ENCODE results near the gene LTBP3. TPM values are rescaled to one million over a fixed set of nuclear protein-coding genes. Genes with fewer than 3 reads are reported as not detected.

Gene LTBP3
- total RNA-seq, 1 donor from 2014 or later = 22.5 TPM

GRCh38 chr11:65592858-65593517, 34.8 kb upstream of the LTBP3 start:
- H3K36me3 Mint-ChIP-seq (ENCODE audit: low read depth) = no peaks in the 10 kb centered on the region
- peaks cover 22% of the 10 kb centered on the region for H3K4me1 Mint-ChIP-seq
- no peaks in the 10 kb centered on the region for H3K9me3 Mint-ChIP-seq
- H3K27me3 Mint-ChIP-seq (ENCODE audit: low read depth) = peaks cover 26% of the 10 kb centered on the region
- no peak overlapping the region for H3K27ac Mint-ChIP-seq (ENCODE audit: unreplicated experiment)
- DNase-seq (ENCODE audit: low read depth, low spot score) = no peak
- peak overlapping the region; percentile 9 for H3K4me3 Mint-ChIP-seq
- TF ChIP-seq, protein P1, sequence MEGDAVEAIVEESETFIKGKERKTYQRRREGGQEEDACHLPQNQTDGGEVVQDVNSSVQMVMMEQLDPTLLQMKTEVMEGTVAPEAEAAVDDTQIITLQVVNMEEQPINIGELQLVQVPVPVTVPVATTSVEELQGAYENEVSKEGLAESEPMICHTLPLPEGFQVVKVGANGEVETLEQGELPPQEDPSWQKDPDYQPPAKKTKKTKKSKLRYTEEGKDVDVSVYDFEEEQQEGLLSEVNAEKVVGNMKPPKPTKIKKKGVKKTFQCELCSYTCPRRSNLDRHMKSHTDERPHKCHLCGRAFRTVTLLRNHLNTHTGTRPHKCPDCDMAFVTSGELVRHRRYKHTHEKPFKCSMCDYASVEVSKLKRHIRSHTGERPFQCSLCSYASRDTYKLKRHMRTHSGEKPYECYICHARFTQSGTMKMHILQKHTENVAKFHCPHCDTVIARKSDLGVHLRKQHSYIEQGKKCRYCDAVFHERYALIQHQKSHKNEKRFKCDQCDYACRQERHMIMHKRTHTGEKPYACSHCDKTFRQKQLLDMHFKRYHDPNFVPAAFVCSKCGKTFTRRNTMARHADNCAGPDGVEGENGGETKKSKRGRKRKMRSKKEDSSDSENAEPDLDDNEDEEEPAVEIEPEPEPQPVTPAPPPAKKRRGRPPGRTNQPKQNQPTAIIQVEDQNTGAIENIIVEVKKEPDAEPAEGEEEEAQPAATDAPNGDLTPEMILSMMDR (conservative IDR thresholded peaks at IDR 0.05) = no peak

DNA sequence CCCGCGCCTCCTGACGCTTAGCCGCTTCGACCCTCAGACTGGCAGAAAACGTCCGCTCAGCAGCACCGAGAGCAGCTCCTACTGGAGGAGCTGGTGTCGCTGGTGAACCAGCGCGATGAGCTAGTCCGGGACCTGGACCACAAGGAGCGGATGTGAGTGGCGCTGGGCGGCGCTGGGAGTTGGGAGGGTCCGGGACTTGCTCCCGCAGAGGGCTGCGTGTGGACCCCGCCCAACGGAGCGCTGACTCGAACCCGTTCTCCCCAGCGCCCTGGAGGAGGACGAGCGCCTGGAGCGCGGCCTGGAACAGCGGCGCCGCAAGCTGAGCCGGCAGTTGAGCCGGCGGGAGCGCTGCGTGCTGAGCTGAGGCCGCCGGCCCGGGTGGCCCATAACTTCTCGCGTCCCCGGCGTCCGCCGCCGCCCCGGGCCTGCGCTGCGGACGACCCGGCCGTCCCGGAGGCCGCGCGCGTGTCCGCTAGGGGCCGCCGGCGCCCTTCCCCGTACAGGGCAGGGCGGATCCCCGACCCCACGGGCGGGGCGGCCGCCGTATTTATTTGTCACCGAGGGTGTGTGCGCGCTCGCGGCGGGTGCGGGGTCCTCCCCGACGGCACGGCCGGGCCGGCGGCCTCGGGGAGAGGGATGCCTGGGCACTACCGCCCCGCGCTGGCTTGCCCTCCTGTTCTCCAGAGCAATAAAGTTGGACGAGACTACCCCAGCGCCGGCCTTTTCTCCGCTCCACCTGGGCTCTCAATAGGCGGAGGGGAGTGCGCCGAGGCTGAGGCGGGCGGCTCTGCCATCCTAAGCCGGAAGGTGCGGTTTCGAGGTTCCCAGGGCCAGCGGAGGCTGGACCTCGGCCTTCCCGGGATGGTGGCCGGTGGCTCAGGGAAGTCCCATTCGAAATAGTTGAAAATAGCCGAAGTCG, 34.0 kb upstream of the LTBP3 start:
- Mint-ChIP-seq H3K27ac (ENCODE audit: unreplicated experiment) (no peak overlapping the region), H3K9me3 (no peaks in the 10 kb centered on the region), H3K4me3 (no peak overlapping the region), H3K36me3 (ENCODE audit: low read depth) (no peaks in the 10 kb centered on the region), H3K4me1 (peaks cover 29% of the 10 kb centered on the region), H3K27me3 (ENCODE audit: low read depth) (peaks cover 26% of the 10 kb centered on the region)
- DNase-seq (ENCODE audit: low read depth, low spot score) = no peak
- TF ChIP-seq, protein P1 (conservative IDR thresholded peaks at IDR 0.05) = peak; percentile 49

DNA sequence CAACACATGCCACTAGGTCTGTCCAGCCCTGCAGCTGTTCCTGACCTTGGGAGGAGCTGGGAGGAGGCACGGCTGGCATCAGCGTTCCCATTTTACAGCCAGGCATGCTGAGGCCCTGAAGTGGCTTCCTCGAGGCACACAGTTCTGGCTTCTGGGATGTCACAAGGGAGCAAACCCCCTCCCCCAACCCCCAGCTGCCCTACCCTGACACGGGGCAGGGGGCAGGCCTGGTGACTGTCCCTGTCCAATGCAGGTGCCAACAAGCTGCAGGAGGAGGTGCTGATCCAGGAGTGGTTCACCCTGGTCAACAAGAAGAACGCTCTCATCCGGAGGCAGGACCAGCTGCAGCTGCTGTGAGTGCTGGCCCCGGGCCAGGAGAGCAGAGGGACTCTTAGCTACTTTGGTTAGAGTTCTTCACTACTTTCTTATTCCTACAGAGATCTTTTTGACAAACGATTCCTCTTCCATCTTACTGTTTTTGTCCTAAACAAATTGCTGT, 32.1 kb upstream of the LTBP3 start:
- no peak for DNase-seq (ENCODE audit: low read depth, low spot score)
- H3K9me3 Mint-ChIP-seq = no peaks in the 10 kb centered on the region
- no peak overlapping the region for H3K27ac Mint-ChIP-seq (ENCODE audit: unreplicated experiment)
- no peaks in the 10 kb centered on the region for H3K36me3 Mint-ChIP-seq (ENCODE audit: low read depth)
- peaks cover 36% of the 10 kb centered on the region for H3K4me1 Mint-ChIP-seq
- peaks cover 26% of the 10 kb centered on the region for H3K27me3 Mint-ChIP-seq (ENCODE audit: low read depth)
- H3K4me3 Mint-ChIP-seq = peak overlapping the region; percentile 9
- TF ChIP-seq, protein P1 (conservative IDR thresholded peaks at IDR 0.05) = no peak

- TF ChIP-seq, protein P1 (conservative IDR thresholded peaks at IDR 0.05) = no peak
- H3K4me1 Mint-ChIP-seq = peaks cover 36% of the 10 kb centered on the region
- H3K27ac Mint-ChIP-seq (ENCODE audit: unreplicated experiment) = peak overlapping the region; percentile 83
- DNase-seq (ENCODE audit: low read depth, low spot score) = no peak
- H3K4me3 Mint-ChIP-seq = peak overlapping the region; percentile 41
- H3K9me3 Mint-ChIP-seq = no peaks in the 10 kb centered on the region
- peaks cover 24% of the 10 kb centered on the region for H3K27me3 Mint-ChIP-seq (ENCODE audit: low read depth)
- H3K36me3 Mint-ChIP-seq (ENCODE audit: low read depth) = no peaks in the 10 kb centered on the region
Measured at GRCh38 chr11:65589444-65590239, 31.5 kb upstream of the LTBP3 start.

Measured in neural crest cell (in vitro differentiated cells).